ENCODE measurements around the gene KCNJ1.

- TF ChIP-seq CTCF (IDR thresholded peaks at IDR 0.05; ENCODE audit: low read depth, low read length) (no peak), EZH2phosphoT487 (IDR thresholded peaks at IDR 0.05; ENCODE audit: low read depth) (no peak)
These were observed 4.7 kb downstream of the KCNJ1 start for GRCh38 chr11:128862406-128862805.
